ENCODE data around the gene GABBR2. TPM values are rescaled to one million over a fixed set of nuclear protein-coding genes. Genes with fewer than 3 reads are reported as not detected.

The GABBR2 gene
- total RNA-seq, 1 donor from 2014 or later = 0.74 TPM

DNA sequence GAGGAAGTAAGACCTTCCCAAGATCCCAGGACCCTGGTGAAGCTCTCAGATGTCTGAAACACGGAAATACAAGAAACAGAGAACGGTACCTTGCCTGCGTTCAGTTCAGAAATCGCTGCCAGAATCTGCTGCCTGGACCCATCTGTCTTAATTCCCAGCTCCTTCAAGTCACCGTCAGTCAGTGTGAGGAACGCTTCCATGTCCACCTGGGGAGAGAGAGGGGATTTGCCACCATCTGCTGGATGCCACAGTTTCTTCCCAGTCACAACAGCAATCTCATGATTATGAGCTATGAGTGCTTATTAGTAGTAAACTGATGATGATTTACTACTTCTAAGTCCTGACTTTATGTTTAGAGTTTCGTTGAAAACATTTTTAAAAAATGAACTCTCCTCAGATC, 36.7 kb upstream of the GABBR2 start:
- Mint-ChIP-seq H3K4me1 (no peaks in the 10 kb centered on the region), H3K27me3 (ENCODE audit: low read depth) (no peaks in the 10 kb centered on the region), H3K36me3 (peaks cover 30% of the 10 kb centered on the region), H3K9me3 (no peaks in the 10 kb centered on the region), H3K4me3 (no peak overlapping the region), H3K27ac (no peak overlapping the region)
- TF ChIP-seq, protein P1, sequence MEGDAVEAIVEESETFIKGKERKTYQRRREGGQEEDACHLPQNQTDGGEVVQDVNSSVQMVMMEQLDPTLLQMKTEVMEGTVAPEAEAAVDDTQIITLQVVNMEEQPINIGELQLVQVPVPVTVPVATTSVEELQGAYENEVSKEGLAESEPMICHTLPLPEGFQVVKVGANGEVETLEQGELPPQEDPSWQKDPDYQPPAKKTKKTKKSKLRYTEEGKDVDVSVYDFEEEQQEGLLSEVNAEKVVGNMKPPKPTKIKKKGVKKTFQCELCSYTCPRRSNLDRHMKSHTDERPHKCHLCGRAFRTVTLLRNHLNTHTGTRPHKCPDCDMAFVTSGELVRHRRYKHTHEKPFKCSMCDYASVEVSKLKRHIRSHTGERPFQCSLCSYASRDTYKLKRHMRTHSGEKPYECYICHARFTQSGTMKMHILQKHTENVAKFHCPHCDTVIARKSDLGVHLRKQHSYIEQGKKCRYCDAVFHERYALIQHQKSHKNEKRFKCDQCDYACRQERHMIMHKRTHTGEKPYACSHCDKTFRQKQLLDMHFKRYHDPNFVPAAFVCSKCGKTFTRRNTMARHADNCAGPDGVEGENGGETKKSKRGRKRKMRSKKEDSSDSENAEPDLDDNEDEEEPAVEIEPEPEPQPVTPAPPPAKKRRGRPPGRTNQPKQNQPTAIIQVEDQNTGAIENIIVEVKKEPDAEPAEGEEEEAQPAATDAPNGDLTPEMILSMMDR (IDR thresholded peaks at IDR 0.05; ENCODE audit: unreplicated experiment) = no peak
- DNase-seq (ENCODE audit: low spot score in 2 of 2, unreplicated experiment in 2 of 2) = no peak

GRCh38 chr9:98743818-98744611, 35.3 kb upstream of the GABBR2 start:
- Mint-ChIP-seq H3K9me3 (peaks cover 4% of the 10 kb centered on the region), H3K27ac (no peak overlapping the region), H3K36me3 (peaks cover 26% of the 10 kb centered on the region), H3K4me1 (no peaks in the 10 kb centered on the region), H3K4me3 (no peak overlapping the region), H3K27me3 (ENCODE audit: low read depth) (no peaks in the 10 kb centered on the region)
- TF ChIP-seq, protein P1 (IDR thresholded peaks at IDR 0.05; ENCODE audit: unreplicated experiment) = no peak
- DNase-seq (ENCODE audit: low spot score in 2 of 2, unreplicated experiment in 2 of 2) = no peak

GRCh38 chr9:98743329-98743728, 34.6 kb upstream of the GABBR2 start:
- Mint-ChIP-seq H3K9me3 (peaks cover 10% of the 10 kb centered on the region), H3K36me3 (peaks cover 25% of the 10 kb centered on the region), H3K4me3 (no peak overlapping the region), H3K27ac (no peak overlapping the region), H3K27me3 (ENCODE audit: low read depth) (no peaks in the 10 kb centered on the region), H3K4me1 (no peaks in the 10 kb centered on the region)
- TF ChIP-seq, protein P1 (IDR thresholded peaks at IDR 0.05; ENCODE audit: unreplicated experiment) = no peak
- no peak for DNase-seq (ENCODE audit: low spot score in 2 of 2, unreplicated experiment in 2 of 2)

GRCh38 chr9:98742325-98743280, 33.9 kb upstream of the GABBR2 start:
- peaks cover 17% of the 10 kb centered on the region for H3K9me3 Mint-ChIP-seq

DNA sequence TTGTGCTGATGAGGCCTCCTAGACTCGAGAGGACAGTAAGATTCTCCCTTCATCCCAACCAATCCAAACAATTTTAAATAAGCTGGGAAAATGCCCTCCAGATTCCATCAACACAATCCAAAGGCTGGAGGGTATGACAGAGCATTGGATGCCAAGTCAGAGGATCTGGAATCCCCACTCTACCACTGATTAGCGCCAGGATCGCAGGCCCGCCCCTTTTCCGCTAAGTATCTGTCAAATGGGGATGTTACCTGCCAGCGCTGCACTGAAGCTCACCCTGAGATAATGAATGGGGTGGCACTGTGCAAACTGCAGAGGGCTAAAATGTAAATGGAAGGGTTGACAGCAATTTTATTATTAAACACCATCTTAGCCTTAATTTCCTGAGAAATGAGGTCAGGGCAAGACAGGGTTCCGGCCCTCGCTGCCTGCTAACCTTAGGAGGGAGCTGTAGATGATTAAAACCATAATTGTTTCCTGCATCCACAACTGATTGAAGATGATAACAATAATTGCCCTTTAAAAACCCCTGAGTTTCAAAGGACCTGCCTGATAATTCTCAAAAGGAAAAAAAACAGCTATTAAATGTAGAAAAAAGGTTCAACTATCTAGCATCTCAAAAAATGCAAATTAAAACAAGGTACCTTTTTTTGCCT, 31.6 kb upstream of the GABBR2 start:
- H3K4me3 Mint-ChIP-seq = no peak overlapping the region
- H3K27ac Mint-ChIP-seq = peak overlapping the region; percentile 12
- TF ChIP-seq, protein P1 (IDR thresholded peaks at IDR 0.05; ENCODE audit: unreplicated experiment) = no peak
- peaks cover 20% of the 10 kb centered on the region for H3K9me3 Mint-ChIP-seq
- H3K27me3 Mint-ChIP-seq (ENCODE audit: low read depth) = no peaks in the 10 kb centered on the region
- H3K36me3 Mint-ChIP-seq = peaks cover 40% of the 10 kb centered on the region
- no peaks in the 10 kb centered on the region for H3K4me1 Mint-ChIP-seq
- DNase-seq (ENCODE audit: low spot score in 2 of 2, unreplicated experiment in 2 of 2) = no peak

More at GRCh38 chr9:98742325-98743280, 33.9 kb upstream of the GABBR2 start:
- H3K4me3 Mint-ChIP-seq = no peak overlapping the region
- H3K4me1 Mint-ChIP-seq = no peaks in the 10 kb centered on the region
- no peaks in the 10 kb centered on the region for H3K27me3 Mint-ChIP-seq (ENCODE audit: low read depth)
- DNase-seq (ENCODE audit: low spot score in 2 of 2, unreplicated experiment in 2 of 2) = no peak
- TF ChIP-seq, protein P1 (IDR thresholded peaks at IDR 0.05; ENCODE audit: unreplicated experiment) = no peak
- H3K27ac Mint-ChIP-seq = no peak overlapping the region
- peaks cover 28% of the 10 kb centered on the region for H3K36me3 Mint-ChIP-seq

Data from mesothelial cell of epicardium (in vitro differentiated cells).